Activated CD8-positive, alpha-beta memory T cell treated with anti-CD3 and anti-CD28 coated beads for 24 hours (primary cell): ENCODE data around the gene ACSL1.
A peak's percentile ranks its signal among the peaks of the same experiment; 100 is the strongest.
"Not testable (repeated sequence)": the region's sequence is repeated elsewhere in the genome, so short reads cannot be mapped to it uniquely, and the experiment has no call there.

Experiments used
- DNase-seq: peaks from one replicate; pipeline ENCODE4 v3.0.0-alpha.2; 2020

Gene ACSL1

DNA sequence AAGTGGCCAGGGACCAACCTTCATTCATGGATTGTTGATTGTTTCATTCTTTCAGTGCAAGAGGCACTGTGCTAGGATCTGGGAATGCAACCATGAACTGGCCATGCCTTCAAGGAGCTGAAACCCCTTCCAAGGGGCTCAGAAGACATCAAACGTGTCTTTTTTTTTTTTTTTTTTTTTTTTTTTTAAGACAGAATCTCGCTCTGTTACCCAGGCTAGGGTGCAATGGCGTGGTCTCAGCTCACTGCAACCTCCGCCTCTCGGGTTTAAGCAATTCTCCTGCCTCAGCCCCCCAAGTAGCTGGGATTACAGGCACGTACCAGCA lies 13.3 kb upstream of the ACSL1 start:
- not testable (repeated sequence) for DNase-seq

DNA sequence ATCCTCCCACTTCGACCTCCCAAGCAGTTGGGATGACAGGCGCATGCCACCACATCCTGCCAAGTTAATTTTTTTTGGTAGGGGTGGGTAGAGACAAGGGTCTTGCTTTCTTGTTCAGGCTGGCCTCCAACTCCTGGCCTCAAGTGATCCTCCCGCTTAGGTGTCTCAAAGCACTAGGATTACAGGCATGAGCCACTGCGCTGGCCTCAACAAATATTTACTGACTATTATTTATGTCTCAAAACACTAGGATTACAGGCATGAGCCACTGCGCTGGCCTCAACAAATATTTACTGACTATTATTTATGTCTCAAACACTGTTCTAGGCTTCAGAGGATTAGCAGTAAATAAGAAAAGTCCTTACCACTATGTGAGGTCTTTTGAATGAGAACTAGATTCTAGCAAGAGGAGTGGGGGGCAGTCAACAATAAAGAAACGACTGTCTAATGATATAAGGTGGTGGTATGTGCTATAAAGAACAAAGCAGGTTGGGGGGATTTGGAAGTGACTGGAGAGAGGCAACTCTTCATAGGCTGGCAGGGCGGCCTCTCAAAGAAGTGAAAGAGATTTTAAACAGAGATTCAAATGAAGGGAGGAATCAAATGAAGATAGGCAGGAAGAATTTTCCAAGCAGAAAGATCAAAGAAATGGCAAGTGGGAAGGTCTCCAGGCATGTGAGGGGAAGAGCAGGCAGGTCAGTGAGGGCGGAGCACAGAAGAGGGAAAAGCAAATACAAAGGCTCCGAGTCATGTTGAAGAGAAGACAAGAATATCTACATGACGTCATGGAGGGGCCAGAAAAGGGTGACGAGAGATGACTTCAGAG lies 12.7 kb upstream of the ACSL1 start:
- no peak for DNase-seq

DNA sequence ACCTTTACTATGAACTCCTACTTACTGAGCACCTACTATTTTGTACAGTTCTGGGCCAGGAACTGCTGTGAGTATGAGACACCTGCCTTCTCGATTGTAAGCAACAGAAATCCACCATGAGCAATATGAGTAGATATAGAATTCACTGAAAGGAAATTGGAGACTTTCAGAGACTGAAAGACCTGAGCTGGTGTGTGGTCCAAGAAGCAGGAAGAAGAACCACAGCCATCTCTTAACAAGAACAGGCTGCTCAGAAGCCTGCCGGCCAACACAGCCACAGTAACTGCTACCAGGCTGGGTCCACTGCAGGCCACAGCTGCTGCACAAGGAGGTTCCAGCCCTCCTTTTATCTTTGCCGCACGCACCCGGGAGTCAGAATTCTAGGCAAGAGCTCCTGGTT lies 10.8 kb upstream of the ACSL1 start:
- no peak for DNase-seq

DNA sequence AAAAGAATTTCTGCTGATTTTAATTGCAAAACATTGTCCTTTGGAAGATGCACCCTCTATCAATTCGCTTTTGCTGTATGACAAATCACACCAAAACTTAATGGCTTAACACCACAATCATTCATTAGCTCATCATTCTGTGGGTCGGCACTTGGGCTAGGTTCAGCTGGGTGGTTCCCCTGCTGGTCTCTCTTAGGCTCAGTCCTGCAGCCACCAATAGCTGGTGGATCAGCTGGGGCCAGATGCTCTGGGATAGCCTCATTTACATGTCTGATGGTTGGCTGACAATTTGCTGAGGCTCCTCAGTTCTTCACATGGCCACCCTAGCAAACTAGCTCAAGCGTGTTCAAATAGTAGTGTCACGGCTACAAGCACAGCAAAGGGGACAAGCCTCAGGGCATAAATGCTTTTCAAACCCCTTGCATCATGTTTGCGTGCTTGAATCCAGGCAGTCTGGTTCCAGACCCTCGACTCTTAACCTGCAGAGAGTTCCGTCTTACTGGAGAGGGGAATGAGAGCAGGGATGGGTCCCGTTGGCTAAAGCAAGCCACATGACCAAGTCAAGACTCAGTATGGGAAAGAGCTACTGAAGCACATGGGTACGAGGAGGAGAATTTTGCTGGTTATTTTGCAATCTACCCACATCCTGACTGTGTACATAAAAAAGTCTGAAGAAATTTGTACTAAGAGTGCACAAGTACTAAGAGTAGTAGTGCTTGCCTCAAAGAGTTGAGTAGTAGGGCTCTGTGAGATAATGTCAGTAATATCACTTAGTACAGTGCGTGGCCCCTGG lies 7.5 kb upstream of the ACSL1 start:
- DNase-seq, result no peak

DNA sequence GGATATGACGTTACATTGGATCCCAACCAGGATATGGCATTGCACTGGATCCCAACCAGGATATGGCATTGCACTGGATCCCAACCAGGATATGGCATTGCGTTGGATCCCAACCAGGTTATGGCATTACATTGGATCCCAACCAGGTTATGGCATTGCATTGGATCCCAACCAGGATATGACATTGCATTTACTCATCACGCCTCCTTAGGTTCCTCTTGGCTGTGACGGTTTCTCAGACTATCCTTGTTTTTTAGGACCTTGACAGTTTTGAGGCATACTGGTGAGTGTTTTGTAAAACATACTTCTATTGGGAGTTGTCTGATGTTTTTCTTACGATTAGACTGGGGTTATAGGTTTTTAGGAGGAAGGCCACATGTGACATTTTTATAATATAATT lies 5.4 kb upstream of the ACSL1 start:
- DNase-seq, result no peak

DNA sequence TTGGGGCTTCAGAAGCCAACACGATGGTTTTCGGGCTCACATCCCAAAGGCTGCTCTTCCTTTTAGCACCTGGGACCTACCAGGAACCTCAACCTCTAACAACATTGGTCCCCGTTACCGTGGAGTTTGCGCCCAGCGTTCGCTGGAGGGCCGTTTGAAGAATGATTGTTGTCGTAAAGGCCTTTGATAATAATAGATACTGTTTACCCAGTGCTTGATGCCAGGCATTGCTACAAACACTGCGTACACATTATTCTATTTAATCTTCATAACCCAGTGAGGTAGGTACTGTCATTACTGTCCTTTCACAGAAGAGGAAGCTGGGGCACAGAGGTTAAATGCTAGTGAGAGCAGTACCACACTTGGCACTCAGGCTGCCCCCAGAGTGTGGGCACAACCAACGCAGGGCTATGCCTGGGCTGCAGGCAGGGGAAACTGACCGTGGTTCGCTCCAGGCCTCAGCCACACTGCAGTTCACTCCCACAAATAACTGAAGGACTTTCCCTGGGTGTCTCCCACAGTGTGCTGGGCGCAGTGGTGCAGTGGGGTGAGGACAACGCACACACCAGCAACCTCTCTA lies 1.0 kb upstream of the ACSL1 start:
- no peak for DNase-seq

DNA sequence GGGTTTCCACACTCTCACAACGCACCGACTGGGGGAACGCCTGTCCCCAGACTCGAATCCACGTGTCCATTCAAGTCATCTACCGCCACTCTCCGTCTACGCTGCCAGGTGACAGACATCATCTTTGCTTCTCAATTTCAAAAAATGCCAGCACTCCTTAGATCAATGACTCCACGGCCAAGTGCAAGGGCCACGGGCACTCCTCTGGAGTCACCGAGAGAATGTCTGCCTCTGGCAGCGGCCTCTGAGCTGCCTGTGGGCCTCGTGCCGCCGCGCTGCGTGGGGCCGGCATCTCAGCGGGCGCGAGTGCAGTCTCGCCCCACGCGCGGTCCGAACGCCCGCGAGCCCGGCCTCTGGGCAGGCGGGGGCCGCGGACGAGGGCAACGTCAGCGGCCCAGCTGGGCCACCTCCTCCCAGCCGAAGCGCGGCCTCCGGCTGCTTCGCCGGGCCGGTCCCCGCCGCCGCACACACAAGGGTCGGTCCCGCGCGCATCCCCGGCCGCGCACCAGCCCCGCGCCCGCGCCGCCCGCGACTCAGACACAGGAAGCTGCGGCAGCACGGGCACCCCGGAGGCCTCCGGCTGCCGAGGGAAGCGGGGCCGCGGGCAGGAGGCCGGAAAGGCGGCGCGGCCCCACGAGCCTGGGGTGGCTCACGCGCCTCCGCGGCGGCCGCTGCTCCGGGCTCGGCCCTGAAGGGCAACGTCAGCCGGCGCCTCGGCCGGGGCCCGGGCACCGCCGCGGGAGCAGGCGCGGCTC lies 450 bp downstream of the ACSL1 start:
- DNase-seq, result peak; percentile 82

DNA sequence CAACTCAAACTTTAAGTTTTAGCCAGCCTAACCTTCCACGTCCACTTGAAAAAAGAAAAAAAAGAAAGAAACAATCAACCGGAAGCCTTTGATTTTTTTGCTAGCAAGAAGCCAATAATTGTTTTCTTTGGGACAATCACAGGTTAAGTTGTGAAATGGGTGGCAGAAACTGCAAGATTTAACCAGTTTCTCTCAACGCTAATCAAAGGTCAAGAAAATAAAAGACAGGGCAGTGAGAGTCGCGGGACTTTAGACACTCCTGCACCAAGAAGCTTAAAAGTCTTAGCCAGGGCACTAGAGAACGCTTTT lies 1.0 kb downstream of the ACSL1 start:
- no peak for DNase-seq

DNA sequence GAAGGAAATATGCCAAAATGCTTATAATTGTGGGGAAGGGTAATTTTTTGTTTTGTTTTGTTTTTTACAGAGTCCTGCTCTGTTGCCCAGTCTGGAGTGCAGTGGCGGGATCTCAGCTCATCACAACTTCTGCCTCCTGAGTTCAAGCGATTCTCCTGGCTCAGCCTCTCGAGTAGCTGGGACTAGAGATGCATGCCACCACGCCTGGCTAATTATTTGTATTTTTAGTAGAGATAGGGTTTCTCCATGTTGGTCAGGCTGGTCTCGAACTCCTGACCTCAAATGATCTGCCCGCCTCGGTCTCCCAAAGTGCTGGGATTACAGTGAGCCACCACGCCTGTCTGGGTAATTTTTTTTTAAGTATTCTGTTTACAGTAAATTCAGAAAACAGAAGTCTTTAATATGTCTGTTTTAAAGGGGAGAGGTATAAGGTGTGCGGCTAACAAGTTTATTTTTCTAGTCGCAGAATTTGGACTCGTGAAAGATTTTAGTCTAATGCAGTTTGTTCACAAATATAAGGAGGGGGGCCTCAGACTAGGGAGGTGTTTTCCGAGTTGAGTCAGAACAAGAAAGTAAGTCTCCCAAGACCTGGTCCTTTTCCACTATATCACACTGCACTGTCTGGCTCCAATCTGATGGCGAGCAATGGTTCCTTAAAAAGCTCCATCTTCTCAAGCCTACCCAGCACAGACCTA lies 1.5 kb downstream of the ACSL1 start:
- DNase-seq, result no peak

DNA sequence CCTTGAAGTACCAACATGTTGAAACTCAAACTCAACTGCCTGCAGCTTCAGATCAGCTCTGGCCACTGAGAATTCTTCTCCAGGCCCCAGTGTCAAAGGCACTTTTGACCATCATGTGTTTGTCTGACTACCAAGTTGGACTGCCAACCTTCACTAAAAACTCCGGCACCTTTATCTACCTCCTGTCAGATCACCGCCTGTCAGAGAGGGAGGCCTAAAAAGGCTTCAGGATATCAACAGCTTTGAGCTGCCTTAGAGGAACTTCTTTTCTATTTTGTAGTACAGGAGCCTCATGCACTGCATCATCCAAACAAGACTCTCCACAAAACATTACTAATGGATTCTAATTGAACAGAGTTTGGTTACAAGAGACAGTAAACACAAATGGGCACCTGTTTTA lies 2.8 kb downstream of the ACSL1 start:
- no peak for DNase-seq

DNA sequence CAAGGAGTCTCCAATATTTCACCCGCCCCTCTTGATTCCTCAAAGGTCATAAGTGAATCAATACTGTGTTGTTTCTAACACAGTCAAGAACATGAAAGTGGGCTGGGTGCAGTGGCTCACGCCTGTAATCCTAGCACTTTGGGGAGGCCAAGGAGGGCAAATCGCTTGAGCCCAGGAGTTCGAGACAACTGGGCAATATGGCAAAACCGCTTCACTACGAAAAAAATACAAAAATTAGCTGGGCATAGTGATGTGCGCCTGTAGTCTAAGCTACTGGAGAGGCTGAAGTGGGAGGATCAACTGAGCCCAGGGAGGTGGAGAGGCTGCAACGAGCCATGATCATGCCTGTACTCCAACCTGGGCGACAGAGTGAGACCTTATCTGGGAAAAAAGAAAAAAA lies 3.4 kb downstream of the ACSL1 start:
- DNase-seq, result no peak

DNA sequence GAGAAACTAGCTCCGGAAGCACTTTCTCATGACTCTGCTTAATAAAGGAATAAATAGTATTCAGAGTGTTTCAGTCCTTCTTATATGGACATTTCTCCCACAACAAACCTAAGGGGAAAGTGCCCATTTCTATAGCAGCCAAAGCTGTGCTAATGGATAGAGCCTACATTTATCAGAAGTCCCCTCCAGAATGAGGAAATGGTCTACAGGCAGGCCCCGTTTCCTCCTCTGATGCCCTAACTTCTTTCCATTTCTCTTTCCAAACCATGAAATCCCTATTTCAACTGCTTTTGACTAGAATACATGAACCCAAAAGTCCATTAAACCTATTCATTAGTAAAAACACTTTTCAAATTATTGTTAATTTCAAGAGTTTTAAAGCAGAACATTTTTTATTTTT lies 4.5 kb downstream of the ACSL1 start:
- no peak for DNase-seq

DNA sequence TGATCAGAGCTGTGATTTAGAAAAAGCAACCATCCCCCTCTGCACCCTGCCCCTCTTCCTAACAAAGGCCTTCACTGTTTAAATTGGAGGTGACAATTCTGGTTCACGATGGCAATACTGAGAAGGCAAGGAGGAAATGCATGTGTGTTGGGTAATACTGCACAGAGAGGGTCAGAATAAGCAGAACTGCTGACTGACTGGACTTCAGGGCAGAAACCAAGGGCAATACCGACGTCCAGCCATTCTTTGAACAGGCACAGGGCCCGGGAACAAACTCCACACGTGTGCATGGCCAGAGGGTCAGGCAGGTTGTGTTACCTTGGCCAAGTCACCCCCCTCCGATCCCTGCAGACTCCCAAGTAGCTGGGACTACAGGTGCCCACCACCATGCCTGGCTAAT lies 6.0 kb downstream of the ACSL1 start:
- DNase-seq, result no peak

DNA sequence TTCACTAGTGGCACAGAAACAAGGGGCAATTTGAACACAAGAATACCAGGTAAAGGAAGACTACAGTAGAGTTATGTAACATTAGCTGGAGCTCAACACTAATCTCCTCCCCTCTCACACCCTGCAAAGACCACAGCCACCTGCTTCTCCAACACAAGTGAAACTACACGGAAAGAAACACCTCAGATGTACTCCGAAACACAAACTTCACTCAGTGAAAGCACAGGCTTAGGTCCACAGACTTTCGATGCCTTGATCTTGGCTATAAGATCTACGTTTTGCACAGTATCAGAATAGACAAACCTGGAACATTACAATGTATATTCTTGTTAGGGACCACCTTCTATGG lies 7.6 kb downstream of the ACSL1 start:
- DNase-seq, result no peak

DNA sequence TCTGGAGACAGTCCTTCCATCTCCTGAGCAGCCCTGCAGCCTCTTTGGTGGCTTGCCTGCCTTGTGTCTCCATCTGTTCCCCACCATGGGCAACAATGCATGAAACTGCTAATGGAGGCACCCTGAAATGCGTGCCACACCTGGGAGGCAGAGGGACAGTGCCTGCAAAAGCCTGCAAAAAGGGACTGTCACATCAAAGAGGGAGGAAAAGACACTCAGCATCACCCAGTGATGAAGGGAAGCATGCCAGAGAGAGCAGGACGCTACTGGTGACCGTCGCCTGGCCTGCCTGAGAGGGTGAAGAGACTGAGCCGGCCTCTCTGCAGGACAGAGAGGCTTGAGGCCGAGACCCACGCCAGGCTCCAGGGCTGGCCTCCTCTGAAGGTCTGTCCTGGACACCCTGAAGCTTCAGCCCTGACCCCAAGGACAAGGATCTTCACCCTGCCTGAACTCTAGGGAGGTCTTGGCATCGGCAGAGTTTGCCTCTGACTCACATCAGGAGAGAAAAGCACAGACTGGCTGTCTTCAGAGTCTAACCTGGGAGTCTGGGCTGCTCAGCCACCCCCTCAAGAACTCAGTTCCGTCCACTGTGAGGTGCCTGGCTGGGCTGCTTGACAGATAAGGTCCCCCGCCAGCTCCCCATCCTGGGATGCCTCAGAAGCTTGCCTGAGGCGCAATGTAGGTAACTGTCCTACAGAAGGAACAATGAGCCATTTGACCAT lies 8.1 kb downstream of the ACSL1 start:
- DNase-seq, result no peak

DNA sequence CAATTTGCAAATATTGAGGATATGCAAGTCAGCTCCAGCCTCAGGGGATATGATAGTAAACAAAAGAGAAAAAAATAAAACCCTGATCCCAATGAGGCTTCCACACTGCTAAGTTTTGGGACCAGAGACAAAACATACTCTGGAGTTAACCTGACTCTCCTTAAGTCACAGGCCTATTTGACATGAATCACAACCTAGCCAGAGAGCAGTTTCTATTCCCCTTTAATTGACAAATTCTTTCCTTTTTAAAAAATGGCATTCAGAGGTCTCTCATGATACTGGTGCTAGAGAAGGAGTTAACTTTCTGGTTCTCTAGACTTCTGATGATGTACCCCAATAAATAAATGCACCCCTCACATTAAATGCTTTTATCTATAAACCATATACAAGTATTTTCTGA lies 8.8 kb downstream of the ACSL1 start:
- no peak for DNase-seq

DNA sequence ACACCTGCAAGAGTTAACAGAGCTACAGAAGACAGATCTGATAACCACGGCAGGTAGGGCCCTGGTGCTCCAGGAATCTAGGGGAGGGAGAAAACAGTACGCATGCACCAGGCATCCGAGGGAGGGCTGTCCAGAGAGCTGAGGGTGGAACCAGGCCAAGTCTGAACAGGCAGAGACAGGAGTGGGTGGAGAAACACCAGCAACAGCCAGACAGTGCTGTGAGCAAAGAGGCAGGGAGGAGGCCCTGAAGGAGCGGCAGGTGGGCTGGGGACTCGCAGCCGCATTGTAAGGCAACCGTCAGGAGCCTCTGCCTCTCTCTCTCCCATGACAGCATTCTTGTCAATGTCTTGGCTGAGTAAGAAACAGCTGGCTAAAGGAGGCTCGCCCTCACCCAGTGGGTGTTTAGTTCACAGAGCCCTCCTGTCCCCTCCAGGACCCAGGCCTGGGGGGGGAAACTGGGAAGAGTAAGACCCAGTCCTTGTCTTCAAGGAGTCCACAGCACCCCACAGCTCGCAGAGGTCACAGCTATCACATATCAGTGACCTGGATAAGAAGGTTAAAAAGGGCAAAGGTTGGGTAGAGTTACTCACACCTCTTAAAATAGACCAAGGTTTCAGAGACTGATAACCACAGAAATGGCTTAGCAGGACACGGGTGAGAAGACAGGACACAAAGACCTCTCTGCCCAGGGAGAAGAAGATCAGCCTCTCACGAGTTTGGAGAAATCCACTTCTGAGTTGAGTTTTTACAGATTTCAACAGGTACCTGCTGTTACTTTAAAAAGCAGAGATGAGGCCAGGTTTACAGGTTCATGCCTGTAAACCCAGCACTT lies 10.5 kb downstream of the ACSL1 start:
- no peak for DNase-seq

DNA sequence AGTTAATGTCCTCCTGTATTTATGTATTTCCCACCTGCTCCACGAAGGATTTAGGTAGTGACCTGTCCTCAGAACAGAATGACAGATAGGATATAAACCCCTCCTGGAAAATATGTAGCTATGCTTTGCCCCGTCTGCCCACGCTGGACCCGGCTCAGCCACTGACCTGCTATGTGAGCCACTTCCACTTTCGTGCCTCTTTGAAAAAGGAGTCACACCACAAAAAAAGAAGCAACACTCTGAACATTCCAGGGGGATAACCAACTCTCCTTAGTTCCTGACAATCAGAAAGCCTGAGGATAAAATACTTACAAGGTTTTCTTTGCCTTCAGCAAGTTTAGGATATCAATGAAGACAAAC lies 11.1 kb downstream of the ACSL1 start:
- DNase-seq, result no peak

DNA sequence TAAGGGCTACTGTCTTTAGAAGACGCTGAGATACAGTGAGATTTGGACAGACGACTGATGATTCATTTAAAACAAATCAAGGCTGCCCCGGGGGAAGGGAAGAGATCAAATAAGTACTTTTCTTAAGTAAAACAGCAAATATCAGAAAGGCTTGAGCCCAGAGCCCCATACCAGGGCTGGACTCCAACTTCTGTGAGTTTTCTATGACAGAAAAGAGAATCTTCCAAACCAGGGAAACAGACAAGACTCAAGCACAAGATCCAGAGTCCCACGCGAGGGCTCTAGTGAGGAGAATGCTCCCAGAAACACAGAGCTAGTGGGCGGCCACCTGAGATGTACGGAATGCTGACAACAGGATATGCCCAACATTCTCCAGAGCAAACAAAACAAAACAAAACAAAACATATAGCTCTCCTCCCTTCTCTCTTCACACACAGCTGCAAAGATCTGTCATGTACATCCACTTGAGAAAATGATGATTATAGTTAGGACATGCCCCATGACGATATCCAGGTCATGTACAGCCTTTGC lies 13.1 kb downstream of the ACSL1 start:
- DNase-seq, result no peak

DNA sequence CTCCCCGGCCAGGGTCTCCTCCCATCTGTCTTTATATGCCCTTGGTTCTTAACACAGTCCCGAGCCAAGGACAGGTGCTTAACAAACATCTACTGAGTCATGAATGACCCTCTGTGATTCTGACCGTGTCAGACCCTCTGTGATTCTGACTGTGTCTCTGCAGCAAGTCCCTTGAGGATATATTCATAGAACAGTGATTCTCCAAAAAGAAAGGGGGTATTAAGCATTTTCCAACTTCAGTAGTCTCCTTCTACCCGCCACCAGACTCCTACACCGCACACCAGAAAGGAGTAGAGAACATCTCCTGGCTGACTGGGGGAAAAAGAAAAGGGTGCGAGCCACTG lies 13.6 kb downstream of the ACSL1 start:
- DNase-seq, result no peak

DNA sequence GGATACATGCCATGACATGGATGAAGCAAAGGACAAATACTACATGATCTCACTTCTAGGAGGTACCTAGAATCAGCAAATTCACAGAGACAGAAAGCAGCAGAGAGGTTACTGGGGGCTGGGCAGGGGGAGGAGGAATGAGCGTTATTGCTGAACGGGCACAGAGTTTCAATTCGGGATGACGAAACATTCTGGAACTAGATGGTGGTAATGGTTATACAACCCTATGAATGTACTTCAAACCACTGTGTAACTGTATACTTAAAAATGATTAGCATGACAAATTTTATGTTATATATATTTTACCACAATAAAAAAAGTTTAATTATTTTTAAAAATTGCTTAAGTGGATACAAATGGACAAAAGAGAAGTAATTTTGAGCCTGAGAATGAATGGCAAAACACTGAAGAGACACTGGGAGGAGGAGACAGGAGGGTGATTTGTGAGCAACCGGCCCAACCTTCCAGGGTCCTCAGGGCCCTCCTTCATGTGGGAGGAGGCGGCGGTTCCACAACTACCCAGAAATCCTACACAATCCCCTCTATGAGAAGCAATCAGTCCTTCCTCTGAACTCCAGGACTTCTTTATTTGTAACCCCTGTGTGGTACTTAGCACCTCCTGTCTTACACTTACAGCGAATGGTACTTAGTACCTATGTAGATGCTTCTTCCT lies 14.1 kb downstream of the ACSL1 start:
- no peak for DNase-seq
